Dedifferentiated amniotic fluid mesenchymal stem cell (primary cell): ENCODE data around the gene TTC13.

Source experiments
- DNase-seq: peaks from one replicate; pipeline ENCODE4 v3.0.0-alpha.2; 2016; ENCODE audit errors: extremely low spot score

The TTC13 gene

DNA sequence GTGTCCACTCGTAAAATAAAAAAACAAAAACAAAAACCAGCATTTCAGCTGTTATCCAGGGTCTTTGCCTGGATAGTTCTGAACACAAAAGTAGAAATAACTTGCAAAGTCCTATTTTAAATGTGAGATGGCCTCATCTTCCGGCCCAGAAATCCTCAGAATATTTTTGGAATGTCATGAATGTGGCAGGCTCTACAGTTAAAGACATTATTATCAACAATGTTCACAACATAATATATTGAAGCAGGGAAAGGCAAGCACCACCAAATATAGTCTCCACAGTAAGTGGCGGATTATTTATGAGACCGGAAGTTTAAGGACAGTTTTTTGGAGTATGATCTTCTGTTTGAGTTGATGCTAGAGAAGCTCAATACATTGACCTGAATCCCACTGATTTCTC, 109.2 kb downstream of the TTC13 start:
- DNase-seq: peak; percentile 65

DNA sequence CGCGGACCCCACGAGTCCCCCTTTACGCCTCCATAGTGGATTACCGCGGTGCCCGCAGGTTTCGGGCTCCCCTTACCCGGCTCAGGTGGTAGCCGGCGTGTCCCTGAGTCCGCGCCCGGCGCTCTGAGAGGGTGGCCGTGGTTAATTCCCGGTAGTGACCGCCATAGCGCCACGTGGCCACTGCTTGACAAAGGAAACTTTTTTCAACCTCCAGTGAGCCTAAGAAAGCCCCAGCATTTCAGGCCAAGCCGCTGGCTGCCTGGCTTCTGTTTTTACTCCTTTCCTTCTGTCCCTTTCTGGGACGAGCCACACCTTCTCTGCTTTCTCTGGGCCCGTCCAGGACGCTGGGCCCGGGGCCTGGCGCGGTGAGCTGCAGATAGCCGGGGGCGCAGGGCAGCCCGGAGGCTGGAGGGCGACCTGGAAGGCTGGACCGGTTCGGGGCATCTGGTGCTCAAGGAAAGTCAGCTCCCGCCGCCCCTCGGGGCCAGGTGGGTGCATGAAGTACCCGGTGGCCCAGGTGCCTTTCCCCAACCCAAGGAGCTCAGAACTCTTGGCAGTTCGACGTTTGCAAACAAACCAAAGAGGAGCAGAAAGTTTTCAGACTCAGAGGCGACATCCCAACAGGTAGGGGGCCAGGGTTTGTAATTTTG, 109.8 kb downstream of the TTC13 start:
- no peak for DNase-seq

DNA sequence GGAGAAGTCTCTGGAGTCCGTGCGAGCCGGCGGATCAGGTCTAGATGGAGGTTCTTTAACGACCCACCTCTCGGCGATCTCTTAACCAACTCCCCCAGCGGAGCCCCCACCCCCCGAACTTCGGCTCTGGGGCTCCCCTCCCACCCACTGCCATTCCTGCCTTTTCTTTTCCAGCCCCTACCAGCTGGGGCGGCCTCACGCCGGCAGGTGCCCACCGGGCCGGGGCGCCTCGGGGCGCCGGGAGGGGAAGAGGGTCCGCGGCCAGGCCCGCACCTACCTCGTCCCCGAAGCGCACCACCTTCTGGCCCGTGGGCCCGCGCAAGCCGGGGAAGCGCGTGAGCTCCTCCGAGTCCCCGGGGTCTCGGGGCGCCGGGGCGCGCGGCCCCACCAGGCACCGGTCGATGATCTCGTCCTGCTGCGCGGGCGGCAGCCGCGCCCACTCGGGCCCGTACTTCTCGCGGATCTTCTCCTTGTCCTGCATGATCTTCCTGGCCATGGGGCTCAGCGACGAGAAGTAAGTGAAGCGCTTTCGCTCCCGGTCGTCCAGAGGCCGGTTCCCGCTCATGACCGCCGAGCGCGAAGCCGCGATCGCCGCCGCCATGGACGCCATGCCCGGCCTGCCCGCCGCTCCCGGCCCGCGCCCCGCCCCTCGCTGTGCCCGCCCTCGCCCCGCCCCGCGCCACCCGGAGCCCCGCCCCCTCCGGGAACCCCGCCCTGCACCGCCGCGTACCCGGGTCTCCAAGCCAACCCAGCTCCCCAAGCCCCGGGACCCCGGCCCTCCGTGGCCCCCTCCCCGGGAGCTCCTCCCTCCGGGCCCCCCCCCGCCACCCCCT, 110.5 kb downstream of the TTC13 start, which contains the start of gene C1orf198:
Gene C1orf198 (minus strand): TSS at position 619 of the 833 bp plus-strand sequence. CDS start 9 bp downstream, at position 610.
- DNase-seq: no peak

DNA sequence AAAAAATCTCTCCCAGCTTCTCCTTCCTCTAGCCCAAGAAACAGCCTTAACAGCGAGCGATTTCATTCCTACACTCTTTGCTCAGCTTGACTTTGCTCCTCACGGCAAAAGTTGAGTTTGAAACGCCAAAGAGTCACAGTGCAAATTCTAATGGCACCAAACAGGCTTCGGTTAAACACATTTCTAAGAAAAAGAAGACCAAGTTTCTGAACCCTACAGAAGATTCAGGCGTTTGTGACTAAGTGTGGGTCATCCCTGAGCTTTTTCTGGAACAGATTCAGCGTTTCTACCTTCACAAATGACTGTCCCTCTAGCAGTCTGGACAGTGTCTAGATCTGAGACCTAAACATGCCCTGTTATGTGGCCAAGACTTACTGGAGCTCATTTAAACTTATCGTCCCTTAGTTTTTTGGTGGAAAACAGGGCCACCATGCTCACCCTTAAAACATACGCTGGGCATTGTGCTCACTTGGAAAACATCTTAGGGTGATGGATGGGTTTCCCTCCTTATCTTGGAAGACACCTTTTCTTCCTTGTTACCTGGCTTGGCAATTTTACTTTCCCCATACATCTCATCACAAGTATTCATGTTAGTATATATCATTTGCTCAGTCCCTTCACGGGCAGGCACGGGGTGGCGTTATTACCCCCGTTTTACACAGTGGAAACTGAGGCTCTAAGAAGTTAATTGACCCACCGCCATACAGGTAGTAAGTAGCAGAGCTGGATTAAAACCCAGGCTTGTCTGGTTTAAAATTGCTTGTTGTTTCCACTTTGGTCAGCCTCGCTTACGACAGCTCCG, 111.4 kb downstream of the TTC13 start:
- DNase-seq: peak; percentile 40

DNA sequence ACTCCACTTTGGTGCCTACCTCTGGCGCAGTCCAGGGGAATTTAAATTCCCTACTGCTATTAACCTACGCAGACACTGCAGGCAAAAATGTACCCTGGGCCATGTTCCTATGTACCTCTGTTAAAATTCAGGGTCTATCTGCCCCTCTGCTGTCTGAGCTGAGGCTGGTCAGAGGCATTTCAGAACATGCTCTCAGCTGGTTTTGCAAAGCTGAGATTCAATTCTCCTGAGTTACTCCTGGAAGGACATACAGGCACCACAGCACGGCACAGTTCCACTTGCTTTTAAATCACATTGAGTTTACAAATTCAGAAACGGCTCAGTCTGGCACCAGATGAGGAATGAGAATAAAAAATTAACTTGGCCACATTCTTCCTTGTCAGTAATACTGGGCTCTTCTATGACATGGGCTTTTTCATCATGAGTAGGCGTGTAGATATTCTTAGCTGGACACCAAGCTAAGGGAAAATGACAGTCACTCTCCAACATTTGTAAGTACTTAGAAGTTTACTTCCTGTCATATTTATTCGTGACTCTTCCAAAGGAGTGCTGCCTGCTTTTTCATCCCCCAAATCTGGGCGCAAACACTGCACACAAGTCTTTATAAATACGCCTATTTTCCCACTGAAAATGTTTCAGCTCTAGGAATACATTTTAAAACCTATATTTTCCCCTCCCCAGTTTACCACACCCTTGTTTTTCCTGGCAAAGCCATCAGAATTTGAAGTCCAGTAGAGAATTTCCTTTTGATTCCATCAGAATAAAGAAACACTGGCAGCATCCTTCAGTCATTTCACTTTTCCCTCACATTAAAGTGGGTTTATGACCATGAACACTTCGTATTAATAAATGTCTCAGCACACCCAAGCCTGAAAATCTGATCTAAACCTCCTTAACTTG, 112.2 kb downstream of the TTC13 start:
- DNase-seq: peak; percentile 66

DNA sequence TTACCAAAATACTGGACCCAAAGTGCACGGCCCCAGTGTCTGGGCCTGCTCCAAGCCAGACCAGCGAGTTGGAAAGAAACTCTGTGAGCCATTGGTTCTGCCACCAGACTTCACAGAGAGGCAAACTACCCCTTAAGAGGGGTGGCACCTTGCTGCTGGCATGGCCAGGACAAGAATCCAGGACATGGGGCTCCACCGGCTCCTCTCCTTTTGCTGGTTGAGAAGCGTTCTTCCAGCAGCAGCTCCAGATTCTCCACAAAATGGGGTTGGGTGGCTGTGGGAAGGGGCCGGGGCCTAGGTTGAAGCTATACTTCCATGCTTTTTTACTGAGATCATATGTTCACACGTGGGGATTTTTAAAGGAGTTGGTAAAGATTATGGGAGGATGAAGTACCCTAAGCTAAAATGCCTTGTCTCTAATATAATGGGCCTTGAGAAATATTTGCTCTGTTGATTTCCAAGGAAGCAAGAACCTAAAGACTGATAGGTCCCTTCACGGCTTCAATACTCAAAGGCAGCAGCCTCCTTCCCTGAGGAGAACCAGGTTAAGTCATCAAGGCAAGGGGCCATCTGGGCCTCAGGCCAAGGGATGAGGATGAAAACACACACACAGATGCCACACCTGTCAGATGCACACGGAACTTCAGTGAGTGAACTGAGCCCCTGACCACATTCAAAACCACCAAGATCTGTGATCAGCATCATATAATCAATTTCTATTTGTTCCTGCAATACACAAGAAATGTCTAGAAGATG, 113.4 kb downstream of the TTC13 start:
- no peak for DNase-seq

DNA sequence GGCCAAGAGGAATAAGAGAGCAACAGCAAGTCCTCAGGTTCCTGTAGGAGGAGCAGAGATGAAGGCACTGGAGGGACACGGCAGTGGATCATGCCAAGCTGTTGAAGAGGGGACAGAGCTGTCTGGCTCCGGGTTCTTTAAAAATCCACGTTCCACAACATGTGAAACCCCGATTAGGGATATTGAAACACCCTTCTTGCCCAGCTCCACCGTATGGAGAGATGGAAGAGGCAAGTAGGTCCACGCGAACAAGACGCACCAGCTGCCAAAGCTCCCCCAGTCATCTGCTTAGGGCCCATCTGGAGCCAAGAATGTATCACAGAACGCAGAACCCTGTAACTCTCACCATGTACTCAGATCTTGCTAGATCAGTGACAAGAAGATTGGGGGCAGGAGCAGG, 114.2 kb downstream of the TTC13 start:
- DNase-seq: no peak

DNA sequence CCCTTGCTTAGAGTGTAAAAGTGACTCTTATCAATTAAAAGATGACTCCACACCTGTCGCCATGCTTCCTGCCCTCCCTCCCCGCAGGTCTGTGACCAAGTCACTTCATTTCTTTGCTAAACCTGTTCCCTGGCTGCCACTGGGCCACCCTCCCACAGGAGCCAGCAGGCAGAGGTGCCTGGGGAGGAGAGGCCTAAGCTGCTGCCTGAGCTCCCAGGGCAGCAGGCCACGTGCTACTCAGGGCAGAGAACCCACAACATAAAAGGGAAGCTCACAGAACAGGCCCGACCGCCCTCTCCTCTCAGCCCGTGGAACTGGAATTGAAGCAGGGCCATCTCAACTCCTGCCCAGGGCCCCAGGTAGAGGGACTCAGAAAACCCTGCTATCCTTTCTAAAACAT, 115.2 kb downstream of the TTC13 start:
- DNase-seq: no peak

DNA sequence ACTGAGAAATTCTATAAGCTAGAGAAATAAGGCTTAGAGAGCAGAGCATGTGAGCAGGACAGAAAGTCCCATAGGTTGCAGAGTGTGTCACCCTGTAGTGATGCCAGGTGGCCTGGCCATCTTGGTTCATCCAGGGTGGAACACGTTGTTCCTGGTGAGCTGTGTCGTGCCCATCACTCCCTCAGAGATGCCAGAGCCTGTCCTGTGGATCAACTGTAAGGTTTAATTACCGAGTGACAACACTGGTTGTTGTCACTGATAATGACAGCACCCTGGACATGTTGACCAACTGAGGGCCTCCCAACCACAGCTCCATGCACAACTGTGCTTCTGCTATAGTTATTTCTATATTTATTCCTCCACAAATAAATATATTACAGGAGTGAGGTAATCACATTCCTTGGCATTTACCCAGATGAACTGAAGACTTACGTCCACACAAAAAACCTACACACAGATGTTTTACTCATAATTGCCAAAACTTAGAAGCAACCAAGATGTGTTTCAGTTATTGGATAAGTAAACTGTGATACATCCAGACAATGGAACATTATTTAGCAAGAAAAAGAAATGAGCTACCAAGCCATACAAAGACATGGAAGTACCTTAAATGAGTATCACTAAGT, 116.6 kb downstream of the TTC13 start:
- no peak for DNase-seq

DNA sequence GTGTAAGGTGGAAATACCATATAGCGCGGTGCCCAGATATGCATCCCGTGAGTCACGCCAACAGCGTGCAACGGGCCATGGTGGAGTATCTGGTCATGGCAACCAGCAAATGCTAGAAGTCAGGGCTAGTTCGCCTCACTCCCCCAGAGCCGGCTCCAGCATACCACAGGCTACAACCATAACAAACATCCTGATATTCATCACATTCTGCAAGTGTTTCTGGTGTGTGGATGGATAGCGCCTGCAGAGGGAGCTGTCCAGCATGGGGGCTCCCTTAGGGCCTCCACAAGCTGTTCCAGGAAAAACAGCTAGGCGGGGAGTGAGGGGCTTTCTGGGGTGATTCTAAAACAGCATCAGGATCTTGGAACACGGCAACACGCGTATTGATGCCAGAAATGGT, 117.2 kb downstream of the TTC13 start:
- DNase-seq: no peak

DNA sequence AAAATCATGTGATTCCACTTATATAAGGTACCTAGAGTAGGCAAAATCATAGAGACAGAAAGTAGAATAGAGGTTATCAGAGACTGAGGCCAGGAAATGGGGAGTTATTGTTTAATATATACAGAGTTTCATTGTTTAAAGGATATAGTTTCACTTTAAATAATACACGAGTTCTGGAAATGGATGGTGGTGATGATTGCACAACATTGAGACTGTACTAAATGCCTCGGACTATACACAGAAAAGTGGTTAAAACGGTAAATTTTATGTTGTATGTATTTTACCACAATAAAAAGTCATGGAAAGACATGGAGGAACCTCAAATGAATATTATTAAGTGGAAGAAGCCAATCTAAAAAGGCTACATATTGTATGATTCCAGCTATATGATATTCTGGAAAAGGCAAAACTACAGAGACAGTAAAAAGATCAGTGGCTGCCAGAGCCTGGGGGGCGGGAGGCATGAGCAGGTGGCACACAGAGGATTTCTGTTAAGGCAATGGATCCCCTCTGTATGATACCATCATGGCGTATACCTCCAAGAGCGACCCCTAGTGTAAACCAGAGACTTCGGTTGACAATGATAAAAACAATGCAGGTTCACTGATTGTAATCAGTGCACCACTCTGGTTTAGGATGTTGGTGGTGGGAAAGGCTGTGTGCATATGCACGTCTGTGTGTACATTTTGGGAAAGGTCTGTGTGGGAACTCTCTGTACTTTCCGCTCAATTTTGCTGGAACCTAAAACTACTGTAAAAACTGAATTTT, 117.9 kb downstream of the TTC13 start:
- DNase-seq: no peak

DNA sequence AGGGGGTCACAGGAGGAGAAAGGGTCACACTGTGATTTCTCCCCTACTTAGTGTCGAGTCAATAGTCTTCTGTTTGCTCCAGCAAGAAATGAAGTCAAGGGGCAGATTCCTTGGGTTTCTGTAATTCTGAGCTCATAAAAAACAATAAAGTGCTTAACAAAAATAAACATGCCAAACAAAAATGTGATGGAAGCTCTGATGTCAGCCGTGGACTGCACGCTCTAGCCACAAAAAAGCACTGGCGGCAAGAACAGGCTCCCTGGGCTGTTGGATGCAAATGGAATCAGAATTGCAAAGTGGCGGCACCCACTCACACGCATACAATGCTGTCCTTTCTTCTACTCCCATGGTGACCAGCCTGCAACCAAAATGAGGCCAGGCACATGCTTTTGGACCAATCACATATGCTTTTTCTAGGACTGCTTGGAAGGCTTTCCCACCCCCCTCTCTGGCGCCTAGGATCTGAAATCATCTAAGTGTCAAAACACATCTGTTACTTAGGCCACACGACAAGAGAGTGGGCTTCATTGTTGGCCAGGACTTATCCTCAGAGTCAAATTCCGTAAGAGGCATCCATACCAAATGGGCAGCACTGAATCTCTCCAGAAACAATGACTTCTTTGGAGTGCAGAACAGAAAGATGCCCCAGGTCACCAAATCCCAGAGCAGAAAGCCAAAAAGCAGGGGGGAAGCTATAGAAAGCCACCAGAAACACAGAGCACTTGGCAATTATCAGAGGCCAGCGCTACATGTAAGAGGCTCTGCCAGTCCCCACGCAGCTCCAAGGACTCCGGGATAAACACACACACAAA, 119.5 kb downstream of the TTC13 start:
- DNase-seq: peak; percentile 57

DNA sequence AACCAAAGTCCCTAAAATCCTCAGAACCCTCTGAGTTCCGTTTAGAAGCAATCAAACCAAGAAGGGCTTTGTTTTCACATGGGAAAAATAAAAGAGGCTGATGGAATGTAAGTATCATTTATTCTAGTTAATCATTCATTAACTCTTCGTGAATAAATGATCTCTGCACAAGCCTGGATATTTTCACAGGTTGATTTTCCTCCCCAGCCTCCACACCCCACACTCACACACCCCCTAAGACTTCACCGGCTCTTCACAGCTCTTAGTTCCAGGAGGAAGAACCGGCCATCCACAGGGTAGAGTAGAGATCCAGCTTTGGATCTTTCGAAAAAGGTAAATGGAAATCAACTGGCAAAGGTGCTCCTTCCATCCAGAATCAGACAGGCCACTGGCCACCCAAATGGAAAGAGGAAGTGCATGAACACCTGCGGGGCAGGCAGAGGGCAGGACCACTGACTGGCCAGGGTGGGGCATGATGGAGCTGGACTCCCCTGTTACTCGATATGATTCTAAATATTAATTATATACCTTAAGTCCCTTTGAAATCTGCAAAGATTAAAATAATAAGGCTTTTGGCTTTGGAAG, 120.3 kb downstream of the TTC13 start:
- no peak for DNase-seq

DNA sequence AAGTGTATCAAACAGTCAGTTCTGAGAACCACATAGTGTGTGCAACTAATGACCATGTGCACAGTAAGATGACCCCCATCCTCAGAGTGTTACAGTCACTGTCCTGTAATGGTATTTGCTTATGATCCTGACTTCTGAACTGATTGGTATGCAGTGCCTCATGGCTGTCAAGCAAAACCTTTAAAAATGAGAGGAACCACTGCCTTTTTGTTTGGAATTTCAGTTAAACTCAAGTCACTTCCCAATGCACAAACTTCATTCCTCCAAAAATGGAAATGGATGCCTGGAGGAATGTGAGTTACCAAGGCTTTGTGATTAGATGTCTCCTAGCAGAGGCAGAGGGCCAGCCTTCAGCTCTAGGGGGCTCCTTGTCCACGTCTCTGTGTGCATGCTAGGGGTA, 120.8 kb downstream of the TTC13 start:
- DNase-seq: peak; percentile 41

DNA sequence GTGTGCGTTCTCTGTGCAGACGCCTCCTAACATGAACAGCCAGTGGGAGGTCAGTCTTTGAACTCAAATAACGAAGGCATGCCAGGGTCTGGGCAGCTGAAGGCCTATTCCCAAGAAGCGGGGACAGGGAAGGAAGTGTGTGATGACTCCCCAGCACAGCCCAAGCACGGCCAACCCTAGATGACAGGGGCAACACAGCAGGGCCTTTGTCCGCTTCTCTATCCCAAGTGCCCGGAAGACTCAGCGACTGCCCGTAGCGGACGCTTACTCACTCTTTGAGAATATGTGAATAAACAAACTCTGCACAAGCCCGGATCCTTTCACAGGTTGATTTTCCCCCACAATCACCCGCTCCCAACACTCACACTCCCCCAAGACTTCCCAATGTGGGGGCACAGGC, 121.6 kb downstream of the TTC13 start:
- no peak for DNase-seq
